ENCODE data around the gene PRKCE. TPM values are rescaled to one million over a fixed set of nuclear protein-coding genes. Genes with fewer than 3 reads are reported as not detected.

The PRKCE gene
- total and polyA plus RNA-seq, 2 experiments from 2014 or later = 0.94 to 1.2 TPM

DNA sequence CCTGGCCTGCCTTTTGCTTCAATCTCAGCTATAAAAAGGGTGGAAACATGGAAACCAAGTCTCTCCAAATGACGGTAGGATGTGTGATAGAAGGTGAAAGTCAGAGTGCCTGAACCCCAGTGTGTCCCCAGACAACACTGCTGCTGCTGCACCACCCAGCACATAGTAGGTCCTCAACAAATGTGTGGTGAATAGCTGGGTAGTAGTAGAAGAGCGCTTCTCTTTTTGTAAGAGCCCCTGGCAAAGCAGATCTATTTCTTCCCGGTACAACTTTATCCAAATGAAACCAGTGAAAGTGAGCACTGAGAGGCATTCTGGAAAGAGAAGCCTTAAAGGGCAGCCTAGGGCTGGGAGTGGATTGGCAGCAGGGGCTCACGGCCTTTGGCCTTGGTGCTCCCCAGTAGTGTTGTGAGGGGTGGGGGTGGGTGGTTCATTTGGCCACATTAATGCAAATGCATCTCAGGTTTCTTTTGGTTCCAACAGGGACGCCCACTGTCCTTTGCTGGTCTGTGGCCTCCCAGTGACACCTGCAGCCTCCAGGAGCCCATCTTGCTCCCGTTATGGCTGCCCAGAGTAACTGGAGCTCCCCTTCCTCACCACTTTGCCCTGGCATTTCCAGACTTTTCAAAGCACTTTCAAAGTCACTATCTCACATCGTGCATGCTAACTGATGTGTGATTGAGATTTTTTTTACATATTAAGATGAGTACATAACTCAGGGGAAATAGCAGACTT, 341.4 kb downstream of the PRKCE start:
- Mint-ChIP-seq H3K36me3 (ENCODE audit: low read depth) (no peaks in the 10 kb centered on the region), H3K27me3 (ENCODE audit: insufficient read depth, low read depth, poor library complexity) (no peaks in the 10 kb centered on the region), H3K27ac (no peak overlapping the region), H3K9me3 (no peaks in the 10 kb centered on the region), H3K4me1 (peaks cover 13% of the 10 kb centered on the region; the same call in 2 of the 3 replicates), H3K4me3 (no peak overlapping the region)
- Histone ChIP-seq H3K79me2 (replicated peaks; ENCODE audit: insufficient read depth) (no peaks in the 10 kb centered on the region), H2AFZ (no peak overlapping the region; the same call in 1 of the 2 replicates), H3K4me1 (ENCODE audit: insufficient read depth) (no peaks in the 10 kb centered on the region), H4K20me1 (replicated peaks; ENCODE audit: insufficient read depth) (no peaks in the 10 kb centered on the region), H3K4me2 (no peak overlapping the region), H3K36me3 (ENCODE audit: insufficient read depth) (no peaks in the 10 kb centered on the region), H3K27ac (ENCODE audit: low read depth) (no peak overlapping the region), H3K9me2 (ENCODE audit: insufficient read depth) (no peaks in the 10 kb centered on the region), H3K4me3 (no peak overlapping the region), H3F3A (replicated peaks; ENCODE audit: low read depth) (no peaks in the 10 kb centered on the region), H3K27me3 (ENCODE audit: insufficient read depth) (no peaks in the 10 kb centered on the region)
- TF ChIP-seq NANOG (IDR thresholded peaks at IDR 0.05; ENCODE audit: borderline replicate concordance) (no peak), EZH2 (IDR thresholded peaks at IDR 0.05; ENCODE audit: low read depth, unreplicated experiment) (no peak), STAT1 (IDR thresholded peaks at IDR 0.05; ENCODE audit: unreplicated experiment) (no peak), ZNF114 (CRISPR knock-in tag; IDR thresholded peaks at IDR 0.05) (no peak), JUNB (IDR thresholded peaks at IDR 0.05; ENCODE audit: unreplicated experiment) (no peak), ZNF331 (CRISPR knock-in tag; IDR thresholded peaks at IDR 0.05; ENCODE audit: low read depth) (no peak), POLR2AphosphoS5 (IDR thresholded peaks at IDR 0.05; ENCODE audit: low read depth) (no peak), EZH2phosphoT487 (IDR thresholded peaks at IDR 0.05; ENCODE audit: unreplicated experiment) (no peak), CREB1 (CRISPR knock-in tag; IDR thresholded peaks at IDR 0.05; ENCODE audit: low read depth) (no peak)
- TF ChIP-seq, protein P1, sequence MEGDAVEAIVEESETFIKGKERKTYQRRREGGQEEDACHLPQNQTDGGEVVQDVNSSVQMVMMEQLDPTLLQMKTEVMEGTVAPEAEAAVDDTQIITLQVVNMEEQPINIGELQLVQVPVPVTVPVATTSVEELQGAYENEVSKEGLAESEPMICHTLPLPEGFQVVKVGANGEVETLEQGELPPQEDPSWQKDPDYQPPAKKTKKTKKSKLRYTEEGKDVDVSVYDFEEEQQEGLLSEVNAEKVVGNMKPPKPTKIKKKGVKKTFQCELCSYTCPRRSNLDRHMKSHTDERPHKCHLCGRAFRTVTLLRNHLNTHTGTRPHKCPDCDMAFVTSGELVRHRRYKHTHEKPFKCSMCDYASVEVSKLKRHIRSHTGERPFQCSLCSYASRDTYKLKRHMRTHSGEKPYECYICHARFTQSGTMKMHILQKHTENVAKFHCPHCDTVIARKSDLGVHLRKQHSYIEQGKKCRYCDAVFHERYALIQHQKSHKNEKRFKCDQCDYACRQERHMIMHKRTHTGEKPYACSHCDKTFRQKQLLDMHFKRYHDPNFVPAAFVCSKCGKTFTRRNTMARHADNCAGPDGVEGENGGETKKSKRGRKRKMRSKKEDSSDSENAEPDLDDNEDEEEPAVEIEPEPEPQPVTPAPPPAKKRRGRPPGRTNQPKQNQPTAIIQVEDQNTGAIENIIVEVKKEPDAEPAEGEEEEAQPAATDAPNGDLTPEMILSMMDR (conservative IDR thresholded peaks at IDR 0.05; ENCODE audit: low read depth in 2 of 2) = no peak
- TF ChIP-seq, protein P2, sequence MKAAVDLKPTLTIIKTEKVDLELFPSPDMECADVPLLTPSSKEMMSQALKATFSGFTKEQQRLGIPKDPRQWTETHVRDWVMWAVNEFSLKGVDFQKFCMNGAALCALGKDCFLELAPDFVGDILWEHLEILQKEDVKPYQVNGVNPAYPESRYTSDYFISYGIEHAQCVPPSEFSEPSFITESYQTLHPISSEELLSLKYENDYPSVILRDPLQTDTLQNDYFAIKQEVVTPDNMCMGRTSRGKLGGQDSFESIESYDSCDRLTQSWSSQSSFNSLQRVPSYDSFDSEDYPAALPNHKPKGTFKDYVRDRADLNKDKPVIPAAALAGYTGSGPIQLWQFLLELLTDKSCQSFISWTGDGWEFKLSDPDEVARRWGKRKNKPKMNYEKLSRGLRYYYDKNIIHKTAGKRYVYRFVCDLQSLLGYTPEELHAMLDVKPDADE (IDR thresholded peaks at IDR 0.05) = no peak
- TF ChIP-seq, protein P3, sequence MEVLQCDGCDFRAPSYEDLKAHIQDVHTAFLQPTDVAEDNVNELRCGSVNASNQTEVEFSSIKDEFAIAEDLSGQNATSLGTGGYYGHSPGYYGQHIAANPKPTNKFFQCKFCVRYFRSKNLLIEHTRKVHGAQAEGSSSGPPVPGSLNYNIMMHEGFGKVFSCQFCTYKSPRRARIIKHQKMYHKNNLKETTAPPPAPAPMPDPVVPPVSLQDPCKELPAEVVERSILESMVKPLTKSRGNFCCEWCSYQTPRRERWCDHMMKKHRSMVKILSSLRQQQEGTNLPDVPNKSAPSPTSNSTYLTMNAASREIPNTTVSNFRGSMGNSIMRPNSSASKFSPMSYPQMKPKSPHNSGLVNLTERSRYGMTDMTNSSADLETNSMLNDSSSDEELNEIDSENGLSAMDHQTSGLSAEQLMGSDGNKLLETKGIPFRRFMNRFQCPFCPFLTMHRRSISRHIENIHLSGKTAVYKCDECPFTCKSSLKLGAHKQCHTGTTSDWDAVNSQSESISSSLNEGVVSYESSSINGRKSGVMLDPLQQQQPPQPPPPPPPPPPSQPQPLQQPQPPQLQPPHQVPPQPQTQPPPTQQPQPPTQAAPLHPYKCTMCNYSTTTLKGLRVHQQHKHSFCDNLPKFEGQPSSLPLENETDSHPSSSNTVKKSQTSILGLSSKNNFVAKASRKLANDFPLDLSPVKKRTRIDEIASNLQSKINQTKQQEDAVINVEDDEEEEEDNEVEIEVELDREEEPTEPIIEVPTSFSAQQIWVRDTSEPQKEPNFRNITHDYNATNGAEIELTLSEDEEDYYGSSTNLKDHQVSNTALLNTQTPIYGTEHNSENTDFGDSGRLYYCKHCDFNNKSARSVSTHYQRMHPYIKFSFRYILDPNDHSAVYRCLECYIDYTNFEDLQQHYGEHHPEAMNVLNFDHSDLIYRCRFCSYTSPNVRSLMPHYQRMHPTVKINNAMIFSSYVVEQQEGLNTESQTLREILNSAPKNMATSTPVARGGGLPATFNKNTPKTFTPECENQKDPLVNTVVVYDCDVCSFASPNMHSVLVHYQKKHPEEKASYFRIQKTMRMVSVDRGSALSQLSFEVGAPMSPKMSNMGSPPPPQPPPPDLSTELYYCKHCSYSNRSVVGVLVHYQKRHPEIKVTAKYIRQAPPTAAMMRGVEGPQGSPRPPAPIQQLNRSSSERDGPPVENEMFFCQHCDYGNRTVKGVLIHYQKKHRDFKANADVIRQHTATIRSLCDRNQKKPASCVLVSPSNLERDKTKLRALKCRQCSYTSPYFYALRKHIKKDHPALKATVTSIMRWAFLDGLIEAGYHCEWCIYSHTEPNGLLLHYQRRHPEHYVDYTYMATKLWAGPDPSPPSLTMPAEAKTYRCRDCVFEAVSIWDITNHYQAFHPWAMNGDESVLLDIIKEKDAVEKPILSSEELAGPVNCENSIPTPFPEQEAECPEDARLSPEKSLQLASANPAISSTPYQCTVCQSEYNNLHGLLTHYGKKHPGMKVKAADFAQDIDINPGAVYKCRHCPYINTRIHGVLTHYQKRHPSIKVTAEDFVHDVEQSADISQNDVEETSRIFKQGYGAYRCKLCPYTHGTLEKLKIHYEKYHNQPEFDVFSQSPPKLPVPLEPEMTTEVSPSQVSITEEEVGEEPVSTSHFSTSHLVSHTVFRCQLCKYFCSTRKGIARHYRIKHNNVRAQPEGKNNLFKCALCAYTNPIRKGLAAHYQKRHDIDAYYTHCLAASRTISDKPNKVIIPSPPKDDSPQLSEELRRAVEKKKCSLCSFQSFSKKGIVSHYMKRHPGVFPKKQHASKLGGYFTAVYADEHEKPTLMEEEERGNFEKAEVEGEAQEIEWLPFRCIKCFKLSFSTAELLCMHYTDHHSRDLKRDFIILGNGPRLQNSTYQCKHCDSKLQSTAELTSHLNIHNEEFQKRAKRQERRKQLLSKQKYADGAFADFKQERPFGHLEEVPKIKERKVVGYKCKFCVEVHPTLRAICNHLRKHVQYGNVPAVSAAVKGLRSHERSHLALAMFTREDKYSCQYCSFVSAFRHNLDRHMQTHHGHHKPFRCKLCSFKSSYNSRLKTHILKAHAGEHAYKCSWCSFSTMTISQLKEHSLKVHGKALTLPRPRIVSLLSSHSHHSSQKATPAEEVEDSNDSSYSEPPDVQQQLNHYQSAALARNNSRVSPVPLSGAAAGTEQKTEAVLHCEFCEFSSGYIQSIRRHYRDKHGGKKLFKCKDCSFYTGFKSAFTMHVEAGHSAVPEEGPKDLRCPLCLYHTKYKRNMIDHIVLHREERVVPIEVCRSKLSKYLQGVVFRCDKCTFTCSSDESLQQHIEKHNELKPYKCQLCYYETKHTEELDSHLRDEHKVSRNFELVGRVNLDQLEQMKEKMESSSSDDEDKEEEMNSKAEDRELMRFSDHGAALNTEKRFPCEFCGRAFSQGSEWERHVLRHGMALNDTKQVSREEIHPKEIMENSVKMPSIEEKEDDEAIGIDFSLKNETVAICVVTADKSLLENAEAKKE (CRISPR knock-in tag; IDR thresholded peaks at IDR 0.05) = no peak
- TF ChIP-seq, protein P4, sequence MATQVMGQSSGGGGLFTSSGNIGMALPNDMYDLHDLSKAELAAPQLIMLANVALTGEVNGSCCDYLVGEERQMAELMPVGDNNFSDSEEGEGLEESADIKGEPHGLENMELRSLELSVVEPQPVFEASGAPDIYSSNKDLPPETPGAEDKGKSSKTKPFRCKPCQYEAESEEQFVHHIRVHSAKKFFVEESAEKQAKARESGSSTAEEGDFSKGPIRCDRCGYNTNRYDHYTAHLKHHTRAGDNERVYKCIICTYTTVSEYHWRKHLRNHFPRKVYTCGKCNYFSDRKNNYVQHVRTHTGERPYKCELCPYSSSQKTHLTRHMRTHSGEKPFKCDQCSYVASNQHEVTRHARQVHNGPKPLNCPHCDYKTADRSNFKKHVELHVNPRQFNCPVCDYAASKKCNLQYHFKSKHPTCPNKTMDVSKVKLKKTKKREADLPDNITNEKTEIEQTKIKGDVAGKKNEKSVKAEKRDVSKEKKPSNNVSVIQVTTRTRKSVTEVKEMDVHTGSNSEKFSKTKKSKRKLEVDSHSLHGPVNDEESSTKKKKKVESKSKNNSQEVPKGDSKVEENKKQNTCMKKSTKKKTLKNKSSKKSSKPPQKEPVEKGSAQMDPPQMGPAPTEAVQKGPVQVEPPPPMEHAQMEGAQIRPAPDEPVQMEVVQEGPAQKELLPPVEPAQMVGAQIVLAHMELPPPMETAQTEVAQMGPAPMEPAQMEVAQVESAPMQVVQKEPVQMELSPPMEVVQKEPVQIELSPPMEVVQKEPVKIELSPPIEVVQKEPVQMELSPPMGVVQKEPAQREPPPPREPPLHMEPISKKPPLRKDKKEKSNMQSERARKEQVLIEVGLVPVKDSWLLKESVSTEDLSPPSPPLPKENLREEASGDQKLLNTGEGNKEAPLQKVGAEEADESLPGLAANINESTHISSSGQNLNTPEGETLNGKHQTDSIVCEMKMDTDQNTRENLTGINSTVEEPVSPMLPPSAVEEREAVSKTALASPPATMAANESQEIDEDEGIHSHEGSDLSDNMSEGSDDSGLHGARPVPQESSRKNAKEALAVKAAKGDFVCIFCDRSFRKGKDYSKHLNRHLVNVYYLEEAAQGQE (IDR thresholded peaks at IDR 0.05; ENCODE audit: unreplicated experiment) = no peak
- no peak for DNase-seq (ENCODE audit: low spot score)
- ATAC-seq = peak; percentile 74
